ENCODE measurements around the gene TSG101.

GRCh38 chr11:18495703-18496102 lies 31.0 kb downstream of the TSG101 start:
- TF ChIP-seq CTCF (conservative IDR thresholded peaks at IDR 0.05; ENCODE audit: low read depth in 2 of 2) (no peak), NANOG (IDR thresholded peaks at IDR 0.05; ENCODE audit: borderline replicate concordance) (no peak), JUNB (IDR thresholded peaks at IDR 0.05; ENCODE audit: unreplicated experiment) (no peak), EZH2 (IDR thresholded peaks at IDR 0.05; ENCODE audit: low read depth, unreplicated experiment) (no peak), REST (IDR thresholded peaks at IDR 0.05; ENCODE audit: unreplicated experiment) (no peak), ZNF114 (CRISPR knock-in tag; IDR thresholded peaks at IDR 0.05) (no peak)
